AG04450 (cell line): Measurements from ENCODE around the gene SCMH1. TPM values are rescaled to one million over a fixed set of nuclear protein-coding genes. Genes with fewer than 3 reads are reported as not detected.

Experiments
- CTCF ChIA-PET: fragments of 300-600, 350-600 bp; formaldehyde crosslinking; extraction: SDS; loops from one replicate; lab custom pipeline; 2022; ENCODE audit warnings: antibody characterized with exemption, inconsistent platforms; lab: Charles Lee
- POLR2A ChIA-PET: fragments of 350-600 bp; formaldehyde crosslinking; extraction: SDS; loops from one replicate; lab custom pipeline; 2021; ENCODE audit warnings: antibody characterized with exemption, inconsistent platforms; lab: Yijun Ruan, JAX
- DNase-seq: peaks from one replicate; pipeline ENCODE4 v3.0.0-alpha.2; 2011; ENCODE audit warnings: low read depth, low spot score
- H3K27ac ChIP-seq: one replicate; pipeline ENCODE4 v1.5.1; 2012; ENCODE audit warnings: low read depth, low read length, control low read depth
- H3K27me3 ChIP-seq: one replicate; pipeline ENCODE4 v1.6.0; 2012; ENCODE audit warnings: low read length; ENCODE audit not compliant: control insufficient read depth, insufficient read depth
- H3K4me3 ChIP-seq: 2 replicates; pipeline ENCODE4 v1.5.1; 2011; ENCODE audit warnings: mild to moderate bottlenecking, low read depth, low read length, control low read depth
- H3K9me3 ChIP-seq: 2 replicates; pipeline ENCODE4 v1.5.1; 2012; ENCODE audit warnings: low read length; ENCODE audit not compliant: control insufficient read depth, insufficient read depth
- CTCF ChIP-seq: IDR thresholded peaks from 2 replicates; pipeline ENCODE4 v1.5.1; 2011; ENCODE audit warnings: low read depth, low read length, control low read depth, inconsistent platforms
- polyA plus RNA-seq: library from polyadenylated mRNA; depleted of rRNA; stranded (reverse); fragments of >200 nt; gene quantifications from 2 replicates; pipeline ENCODE4 v1.2.3, GENCODE V29; 2011

Gene SCMH1
- polyA plus RNA-seq, 1 experiment: 32.1 TPM

- no peaks in the 10 kb centered on the region for H3K9me3 ChIP-seq
- H3K27ac ChIP-seq: no peak overlapping the region
- TF ChIP-seq CTCF: no peak
- ChIA-PET POLR2A (interaction anchor here (0.5 kb wide), 1 partner anchor 563 kb away, joined by 4 read pairs; no protein-coding TSS in a partner anchor), CTCF (interaction anchor here (0.9 to 1.7 kb wide), 2 partner anchors 37 to 148 kb away, joined by 3 to 5 read pairs; no protein-coding TSS in a partner anchor)
- no peak overlapping the region for H3K4me3 ChIP-seq
- no peak for DNase-seq
- peaks cover 56% of the 10 kb centered on the region for H3K27me3 ChIP-seq
These were observed 43.7 kb upstream of the SCMH1 start for GRCh38 chr1:41285818-41286217.

GRCh38 chr1:41284121-41284520, 42.0 kb upstream of the SCMH1 start:
- no peak overlapping the region for H3K4me3 ChIP-seq
- ChIA-PET CTCF (interaction anchor here (0.9 to 5.5 kb wide), 14 partner anchors 9 to 232 kb away, joined by 3 to 82 read pairs (median 8); no protein-coding TSS in a partner anchor), POLR2A (no interaction called here)
- peaks cover 52% of the 10 kb centered on the region for H3K27me3 ChIP-seq
- H3K27ac ChIP-seq: no peak overlapping the region
- no peaks in the 10 kb centered on the region for H3K9me3 ChIP-seq
- no peak for DNase-seq
- no peak for TF ChIP-seq CTCF

GRCh38 chr1:41282679-41283317, 40.7 kb upstream of the SCMH1 start:
- POLR2A ChIA-PET: no interaction called here

GRCh38 chr1:41281334-41281733, 39.2 kb upstream of the SCMH1 start:
- H3K9me3 ChIP-seq: no peaks in the 10 kb centered on the region
- peaks cover 54% of the 10 kb centered on the region for H3K27me3 ChIP-seq
- no peak for DNase-seq
- ChIA-PET POLR2A (no interaction called here), CTCF (interaction anchor here (1.1 to 5.5 kb wide), 9 partner anchors 10 to 151 kb away, joined by 3 to 82 read pairs (median 8); no protein-coding TSS in a partner anchor)
- no peak overlapping the region for H3K4me3 ChIP-seq
- no peak for TF ChIP-seq CTCF
- H3K27ac ChIP-seq: no peak overlapping the region

More at GRCh38 chr1:41282679-41283317, 40.7 kb upstream of the SCMH1 start:
- Histone ChIP-seq H3K4me3 (no peak overlapping the region), H3K27ac (no peak overlapping the region), H3K9me3 (no peaks in the 10 kb centered on the region), H3K27me3 (peaks cover 51% of the 10 kb centered on the region)
- no peak for DNase-seq
- CTCF ChIA-PET: interaction anchor here (0.6 to 5.5 kb wide), 29 partner anchors 10 to 237 kb away, joined by 3 to 82 read pairs (median 5); no protein-coding TSS in a partner anchor
- TF ChIP-seq CTCF: peak; percentile 94
